ENCODE data around the gene B4GALT5.

B4GALT5 gene

DNA sequence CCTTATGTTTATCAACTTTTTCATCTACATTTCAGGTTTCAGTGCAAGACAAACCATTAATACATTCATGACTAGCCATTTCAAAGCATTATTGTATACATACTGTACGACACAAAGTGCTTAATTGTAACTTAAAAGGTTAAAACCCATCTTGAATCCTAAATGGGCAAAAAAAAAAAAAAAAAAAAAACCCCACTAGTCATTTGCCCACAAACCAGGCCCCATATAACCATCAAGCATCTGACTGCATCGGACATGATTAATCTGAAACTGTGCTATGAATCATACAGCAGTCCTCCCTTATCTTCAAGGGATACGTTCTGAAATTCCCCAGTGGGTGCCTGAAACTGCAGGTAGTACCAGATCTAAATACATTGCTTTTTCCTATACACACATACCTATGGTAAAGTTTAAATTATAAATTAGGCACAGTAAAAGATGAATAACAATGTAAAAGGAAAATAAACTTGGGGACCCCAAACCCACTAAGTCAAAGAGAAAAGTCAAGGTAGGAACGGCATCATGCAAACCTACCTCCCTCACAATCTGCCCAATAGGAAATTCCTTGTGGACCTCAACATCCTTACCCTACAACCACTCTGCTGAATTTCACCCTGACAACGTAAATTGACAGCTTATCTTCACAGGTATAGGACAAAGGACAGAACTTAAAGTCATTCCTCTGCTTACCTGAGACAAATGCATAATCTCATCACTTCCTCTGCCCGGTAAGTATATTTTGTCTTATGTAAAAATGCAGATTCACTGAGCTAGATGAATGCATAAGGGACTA is 14.3 kb downstream of the B4GALT5 start:
- no peak for DNase-seq

DNA sequence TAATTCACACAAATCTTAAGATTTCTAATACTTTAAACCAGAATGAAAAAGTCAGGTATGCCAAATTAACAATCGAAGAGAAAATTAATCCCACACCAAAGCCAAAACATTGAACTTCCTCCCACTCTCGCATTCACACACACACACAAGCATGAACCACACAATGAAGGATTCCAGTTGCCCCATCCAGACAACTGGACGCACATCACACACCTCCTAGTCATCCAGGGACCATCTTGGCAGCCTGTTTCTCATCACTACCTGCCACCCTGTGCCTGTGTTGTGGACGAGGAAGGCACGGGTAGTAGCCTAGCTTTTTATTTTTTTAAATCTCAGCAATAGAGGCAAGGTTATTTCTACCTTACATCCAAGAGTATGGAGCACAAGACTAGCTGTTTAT is 15.2 kb downstream of the B4GALT5 start:
- no peak for DNase-seq

DNA sequence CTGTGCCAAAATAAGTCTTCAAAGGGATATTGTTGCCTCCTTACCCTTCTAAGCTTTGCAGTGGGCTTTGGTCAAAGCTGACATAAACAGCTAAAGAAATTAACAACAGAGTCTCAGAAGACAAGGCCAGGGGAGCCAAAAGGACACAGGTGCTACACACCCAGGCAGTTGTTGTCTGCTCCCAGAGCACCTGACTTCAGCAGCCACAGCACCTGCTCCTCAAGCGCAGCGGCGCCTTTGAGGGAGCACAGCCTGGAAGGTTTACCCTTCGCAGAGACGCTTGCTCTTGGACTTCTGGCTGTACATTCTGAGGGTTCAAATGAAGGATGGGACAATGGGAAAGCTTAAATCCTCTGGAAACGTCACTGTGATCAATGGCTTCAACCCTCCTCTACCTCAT is 16.6 kb downstream of the B4GALT5 start:
- no peak for DNase-seq

DNA sequence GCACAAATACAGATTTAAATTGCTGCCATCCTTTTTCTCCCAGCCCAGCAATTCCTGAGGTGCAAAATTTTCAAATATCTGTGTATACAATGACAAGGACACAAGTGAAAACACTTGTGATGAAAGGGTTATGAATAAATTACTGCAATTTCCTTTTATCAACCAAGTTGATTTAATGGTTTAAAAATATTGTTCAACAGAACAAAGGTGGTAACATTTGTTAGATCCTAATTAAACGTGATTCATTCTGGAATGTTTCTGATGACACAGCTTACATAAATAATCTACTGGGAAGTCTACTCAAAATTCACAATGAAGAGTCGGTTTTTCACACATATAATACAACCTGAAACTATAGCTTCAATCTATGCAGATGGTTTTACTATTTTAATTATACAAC is 17.1 kb downstream of the B4GALT5 start:
- no peak for DNase-seq

DNA sequence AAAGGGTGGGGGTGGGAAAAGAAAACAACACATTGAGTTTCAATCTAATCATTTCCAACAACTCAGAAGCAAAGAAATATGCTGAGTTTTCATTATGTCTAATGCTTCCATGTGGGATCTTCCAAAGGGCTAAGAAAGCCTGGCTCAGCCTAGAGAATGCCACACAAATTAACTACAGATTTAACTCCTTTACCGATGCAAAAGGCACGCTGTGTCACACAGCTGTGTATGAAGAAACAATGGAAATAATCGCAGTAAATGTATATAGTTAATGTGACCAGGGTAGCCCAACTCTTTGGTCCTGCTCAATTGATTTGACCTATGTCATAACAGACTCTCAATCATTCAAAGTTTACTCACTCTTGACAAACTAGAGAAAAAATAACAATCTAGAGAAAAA is 17.8 kb downstream of the B4GALT5 start:
- no peak for DNase-seq

DNA sequence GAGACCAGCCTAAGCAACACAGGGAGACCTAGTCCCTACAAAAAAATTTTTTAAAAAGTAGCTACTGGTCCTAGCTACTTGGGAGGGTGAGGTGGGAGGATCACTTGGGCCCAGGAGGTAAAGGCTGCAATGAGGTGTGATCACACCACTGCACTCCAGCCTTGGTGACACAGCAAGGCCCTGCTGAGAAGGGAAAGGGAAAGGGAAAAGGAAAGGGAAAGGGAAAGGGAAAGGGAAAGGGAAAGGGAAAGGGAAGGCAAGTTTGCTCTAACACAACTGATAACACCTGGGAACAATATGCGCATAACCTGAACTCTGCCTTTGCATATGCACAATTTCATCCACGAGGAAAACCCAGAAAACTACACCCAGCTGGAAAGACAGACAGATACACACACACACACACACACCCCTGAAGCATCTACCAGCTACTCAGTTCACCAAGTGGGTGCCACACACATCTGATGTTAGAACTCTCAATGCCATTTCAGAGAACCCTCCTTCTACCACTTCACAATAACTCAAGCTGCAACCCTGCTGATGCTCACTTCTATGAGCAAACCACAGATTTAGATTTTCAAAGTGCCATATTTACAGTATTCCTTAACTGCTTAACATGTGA is 19.1 kb downstream of the B4GALT5 start:
- no peak for DNase-seq

DNA sequence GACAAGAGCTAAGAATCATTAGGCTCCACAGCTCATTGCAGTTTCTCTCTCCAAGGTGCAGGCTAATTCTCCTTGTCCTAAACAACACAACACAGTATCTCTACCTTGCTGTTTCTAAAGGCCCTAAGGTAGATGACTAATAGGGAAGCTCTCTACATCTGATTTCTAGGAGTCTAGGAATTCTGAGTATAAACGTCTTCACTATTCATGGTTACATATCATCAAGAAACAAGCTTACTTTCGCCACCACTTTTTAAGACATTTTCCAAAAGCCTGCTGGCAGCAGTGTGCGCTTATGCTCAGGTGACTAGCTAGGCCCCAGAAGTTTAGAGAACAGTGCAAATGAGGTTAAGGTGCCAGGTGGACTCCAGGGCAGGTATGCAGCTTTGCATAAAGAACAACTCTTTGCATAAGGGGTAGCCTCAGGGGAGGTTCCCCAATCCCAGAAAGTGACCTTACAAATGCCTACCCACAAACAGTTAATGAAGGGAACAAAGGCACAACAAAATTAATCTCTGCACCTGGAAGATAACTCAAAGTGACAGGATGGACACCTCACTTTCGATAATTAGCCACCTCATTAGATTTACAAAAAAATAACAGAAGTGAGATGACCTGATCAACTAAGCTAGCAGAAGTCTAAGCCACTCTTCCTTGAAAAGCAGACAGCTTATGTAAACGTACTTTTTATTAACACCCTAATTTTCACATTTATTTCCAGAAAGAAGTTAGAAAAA is 20.1 kb downstream of the B4GALT5 start:
- DNase-seq, result no peak

DNA sequence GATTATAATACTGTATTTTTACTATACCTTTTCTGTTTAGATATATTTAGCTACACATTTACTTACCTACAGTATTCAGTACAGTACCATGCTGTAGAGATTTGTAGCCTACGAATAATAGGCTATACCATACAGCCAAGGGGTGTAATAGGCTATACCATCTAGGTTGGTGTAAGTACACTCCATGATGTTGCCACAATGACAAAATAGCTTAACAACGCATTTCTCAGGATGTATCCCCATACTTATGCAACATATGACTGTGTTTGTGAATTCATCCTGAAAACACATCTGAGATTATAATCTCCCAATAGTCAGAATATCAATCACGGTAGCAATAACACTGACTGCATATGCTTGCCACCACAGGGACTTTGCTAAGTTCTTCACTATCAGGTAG is 20.7 kb downstream of the B4GALT5 start:
- DNase-seq, result no peak

DNA sequence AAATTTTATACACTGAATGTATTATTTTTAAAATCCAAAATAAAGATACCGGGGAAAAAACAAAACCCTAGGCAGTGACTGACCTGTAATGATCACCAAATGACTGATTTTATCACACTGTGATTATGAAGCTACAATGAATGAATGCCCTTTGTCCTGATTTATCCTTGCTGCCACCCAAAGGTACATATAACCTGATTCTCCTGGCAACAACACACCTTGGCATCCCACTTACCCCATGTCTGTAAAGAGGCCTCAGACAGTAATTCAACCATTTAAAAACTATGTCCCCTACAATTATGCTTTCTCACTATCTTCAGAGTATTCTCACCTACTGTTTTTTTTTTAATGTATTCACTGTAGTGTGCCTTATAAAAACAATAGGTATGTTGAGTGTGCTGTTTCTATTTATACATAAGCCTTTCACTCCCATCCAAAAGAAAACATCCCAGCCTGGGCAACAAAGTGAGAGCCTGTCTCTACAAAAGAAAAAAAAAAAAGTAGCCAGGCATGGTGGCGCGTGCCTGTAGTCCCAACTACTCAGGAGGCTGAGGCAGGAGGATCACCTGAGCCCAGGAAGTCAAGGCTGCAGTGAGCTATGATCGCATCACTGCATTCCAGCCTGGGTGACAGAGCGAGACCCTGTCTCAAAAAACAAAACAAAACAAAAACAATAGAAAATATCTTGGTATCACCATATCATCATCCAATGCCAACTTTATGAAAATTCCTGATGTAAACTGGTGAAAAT is 21.7 kb downstream of the B4GALT5 start:
- no peak for DNase-seq

DNA sequence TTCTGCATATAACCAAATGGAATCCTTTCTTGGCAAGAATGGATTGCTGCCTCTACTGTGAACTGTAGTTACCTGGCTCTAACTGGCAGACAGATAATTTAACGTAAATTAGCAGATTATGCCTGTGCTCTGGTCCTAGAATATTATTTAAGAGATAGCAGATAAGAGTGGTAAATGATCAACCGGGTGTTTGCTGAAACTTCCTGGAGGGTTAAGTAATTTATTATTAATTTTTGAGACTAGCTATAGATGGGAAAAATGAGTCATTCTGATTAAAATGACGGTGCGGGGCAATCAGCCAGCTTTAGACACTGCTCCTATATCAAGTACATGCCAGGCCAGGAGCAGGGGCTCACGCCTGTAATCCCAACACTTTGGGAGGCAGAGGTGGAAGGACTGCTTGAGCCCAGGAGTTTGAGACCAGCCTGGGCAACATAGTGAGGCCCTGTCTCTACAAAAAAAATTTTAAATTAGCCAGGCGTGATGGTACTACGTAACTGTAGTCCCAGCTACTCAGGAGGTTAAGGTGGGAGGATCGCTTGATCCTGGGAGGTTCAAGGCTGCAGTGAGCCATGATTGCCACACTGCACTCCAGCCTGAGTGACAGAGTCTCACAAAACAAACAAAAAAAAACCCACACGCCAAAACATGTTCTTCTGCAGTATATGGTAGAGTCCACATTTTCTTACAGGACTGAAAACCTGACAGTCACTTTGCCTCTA is 22.6 kb downstream of the B4GALT5 start:
- DNase-seq, result no peak

DNA sequence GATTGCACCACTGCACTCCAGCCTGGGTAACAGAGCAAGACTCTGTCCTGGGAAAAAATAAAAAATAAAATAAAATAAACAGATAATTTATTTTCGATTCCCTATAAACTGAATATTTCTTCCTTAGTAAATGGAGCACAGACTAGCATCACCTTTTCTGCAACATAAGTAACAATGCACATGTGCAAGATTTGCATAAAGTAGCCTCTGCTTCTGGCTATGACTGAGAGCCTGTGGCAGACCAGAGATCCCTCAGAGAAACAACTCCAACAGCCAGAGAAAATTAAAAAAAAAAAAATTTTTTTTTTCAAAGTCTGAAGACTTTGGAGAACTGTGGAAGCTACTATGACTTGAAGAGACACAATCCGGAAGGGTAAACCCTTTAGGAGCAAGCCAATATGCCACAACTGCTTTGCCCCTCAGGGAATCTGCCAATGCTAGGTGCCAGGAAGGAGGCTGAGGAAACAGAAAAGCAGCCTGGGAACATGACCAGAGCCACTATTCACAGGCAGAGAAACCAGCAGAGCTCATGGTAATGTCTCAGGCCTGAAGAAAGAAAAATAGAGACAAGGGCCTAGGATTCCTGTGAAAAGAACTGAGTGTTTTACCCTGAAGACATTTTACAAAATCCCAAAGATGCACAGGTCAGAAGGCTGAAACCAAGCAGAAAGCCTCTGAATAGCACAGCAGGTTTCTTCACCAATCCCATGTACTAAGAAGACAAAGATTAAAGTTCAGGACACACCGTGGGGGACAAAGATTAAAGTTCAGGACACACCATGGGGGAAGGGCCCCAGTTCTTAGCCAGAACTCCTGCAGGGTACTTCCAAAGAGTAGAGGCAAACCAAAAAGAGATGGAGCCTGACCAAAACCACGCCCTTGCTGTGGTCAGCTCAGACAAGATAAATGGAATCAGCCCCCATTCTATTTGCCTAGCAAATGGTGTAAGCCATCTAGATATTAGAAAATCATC is 25.8 kb downstream of the B4GALT5 start:
- no peak for DNase-seq

DNA sequence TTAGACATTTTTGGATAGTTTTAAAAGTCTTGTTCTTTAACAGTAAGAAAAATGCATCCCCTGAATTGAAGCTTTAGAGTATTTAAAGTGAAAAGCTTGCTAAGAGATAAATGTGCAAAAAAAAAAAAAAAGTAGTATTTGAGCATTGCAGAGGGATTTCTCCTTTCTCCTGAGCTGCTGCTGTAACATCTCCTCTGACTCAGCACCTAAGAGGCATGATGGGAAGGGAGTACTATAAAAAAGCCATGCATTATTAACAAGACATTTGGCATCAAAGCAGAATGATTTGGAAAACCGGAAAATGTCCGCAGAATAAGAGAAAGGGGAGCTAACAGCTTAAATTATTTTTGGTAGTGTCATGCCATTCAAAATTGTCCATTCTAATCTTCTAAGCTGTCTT is 27.9 kb downstream of the B4GALT5 start:
- DNase-seq, result no peak

DNA sequence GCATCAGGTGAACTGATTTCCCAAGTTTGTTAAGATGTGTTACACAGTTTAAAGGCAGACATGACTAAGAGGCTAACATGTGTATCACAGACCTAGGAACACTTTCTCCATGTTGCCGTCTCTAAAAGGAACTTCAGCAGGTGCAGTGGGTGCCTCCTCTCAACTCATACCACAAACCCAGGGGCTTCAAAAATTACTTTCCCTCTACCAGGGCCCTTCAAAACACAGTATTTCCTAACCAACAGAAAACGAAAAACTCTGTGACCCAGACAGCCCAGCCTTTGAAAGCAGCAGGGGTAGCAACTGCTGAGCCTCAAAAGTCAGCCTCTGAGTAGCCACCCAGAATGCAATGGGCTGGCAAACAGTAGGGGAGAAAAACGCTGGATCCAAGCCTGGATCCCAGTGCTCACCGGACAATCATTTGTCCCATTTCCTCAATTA is 28.5 kb downstream of the B4GALT5 start:
- DNase-seq, result no peak

DNA sequence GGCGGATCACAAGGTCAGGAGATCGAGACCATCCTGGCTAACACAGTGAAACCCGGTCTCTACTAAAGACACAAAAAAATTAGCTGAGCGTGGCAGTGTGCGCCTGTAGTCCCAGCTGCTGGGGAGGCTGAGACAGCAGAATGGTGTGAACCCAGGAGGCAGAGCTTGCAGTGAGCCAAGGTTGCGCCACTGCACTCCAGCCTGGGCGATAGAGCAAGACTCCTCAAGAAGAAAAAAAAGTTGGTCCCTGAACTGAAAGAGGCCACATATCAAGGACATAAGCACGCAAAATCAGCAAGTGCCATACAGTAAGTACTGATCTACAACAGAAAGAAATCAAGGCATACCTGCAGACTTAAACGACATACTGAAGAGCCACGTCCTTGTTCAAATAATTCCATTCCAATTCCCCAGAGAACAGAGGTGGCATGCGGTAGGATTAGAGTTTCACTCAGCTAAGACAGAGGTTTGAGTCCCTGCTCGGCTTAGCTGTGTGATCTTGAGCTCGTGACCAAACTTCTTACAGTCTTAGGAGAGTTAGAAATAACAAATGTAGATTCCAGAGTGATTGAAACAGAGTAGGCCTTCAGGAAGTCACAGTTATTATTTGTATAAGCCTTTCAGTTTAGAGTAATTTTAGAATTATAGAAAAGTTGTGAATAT is 29.2 kb downstream of the B4GALT5 start:
- no peak for DNase-seq

DNA sequence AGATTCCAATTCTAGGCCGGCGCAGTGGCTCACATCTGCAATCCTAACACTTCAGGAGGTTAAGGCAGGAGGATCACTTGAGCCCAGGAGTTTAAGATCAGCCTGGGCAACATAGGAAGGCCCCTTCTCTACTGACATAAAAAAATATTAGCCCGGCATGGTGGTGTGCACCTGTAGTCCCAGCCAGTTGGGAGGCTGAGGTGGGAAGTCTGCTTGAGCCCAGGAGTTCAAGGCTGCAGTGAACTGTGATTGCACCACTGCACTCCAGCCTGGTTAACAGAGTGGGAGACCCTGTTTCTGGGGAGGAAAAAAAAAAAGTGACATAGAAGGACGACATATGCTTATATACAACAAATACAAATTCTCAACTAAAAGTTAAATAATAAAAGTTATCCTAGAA is 30.9 kb downstream of the B4GALT5 start:
- no peak for DNase-seq

DNA sequence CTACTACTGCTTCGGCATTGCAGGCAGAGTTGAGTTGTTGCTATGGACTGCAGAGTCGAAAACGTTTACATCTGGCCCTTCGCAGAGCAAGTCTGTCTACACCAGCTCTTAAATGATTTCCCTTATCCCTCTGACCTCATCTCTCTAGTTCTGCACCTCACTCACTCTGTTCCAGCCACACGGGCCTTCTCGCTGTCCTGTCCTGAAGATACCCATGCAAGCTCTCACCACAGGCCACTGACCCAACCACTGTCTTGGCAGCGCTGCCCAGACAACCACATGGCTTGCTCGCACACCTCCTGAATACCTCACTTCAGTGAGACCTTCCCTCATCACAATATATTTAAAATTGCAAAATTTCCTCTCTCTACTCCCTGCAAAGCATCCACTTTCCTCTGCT is 31.4 kb downstream of the B4GALT5 start:
- no peak for DNase-seq

DNA sequence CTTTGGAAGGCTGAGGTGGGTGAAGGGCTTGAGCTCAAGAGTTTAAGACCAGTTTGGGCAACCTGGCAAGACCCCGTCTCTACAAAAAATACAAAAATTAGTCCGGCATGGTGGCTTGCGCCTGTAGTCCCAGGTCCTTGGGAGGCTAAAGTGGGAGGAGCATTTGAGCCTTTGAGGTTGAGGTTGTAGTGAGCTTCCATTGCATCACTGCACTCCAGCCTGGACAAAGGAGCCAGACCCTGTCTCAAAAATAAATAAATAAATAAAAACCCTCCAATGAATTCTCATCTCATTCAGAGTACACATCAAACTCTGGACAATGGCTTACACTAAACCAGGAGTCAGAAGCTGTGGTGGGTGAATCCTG is 31.8 kb downstream of the B4GALT5 start:
- no peak for DNase-seq

DNA sequence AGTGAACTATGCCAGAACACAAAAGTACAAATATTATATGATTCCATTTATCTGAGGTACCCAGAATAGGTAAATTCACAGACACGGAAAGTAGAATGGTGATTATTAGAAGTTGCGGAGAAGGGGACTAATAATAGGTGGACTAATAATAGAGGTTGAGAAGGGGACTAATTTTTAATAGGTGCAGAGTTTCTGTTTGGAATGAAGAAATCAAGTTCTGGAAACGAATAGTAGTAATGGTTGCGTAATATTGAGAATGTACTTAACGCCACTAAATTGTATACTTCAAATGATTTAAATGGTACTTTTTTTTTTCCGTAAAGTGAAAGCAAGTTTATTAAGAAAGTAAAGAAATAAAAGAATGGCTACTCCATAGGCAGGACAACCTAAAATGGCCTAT is 33.2 kb downstream of the B4GALT5 start:
- no peak for DNase-seq

DNA sequence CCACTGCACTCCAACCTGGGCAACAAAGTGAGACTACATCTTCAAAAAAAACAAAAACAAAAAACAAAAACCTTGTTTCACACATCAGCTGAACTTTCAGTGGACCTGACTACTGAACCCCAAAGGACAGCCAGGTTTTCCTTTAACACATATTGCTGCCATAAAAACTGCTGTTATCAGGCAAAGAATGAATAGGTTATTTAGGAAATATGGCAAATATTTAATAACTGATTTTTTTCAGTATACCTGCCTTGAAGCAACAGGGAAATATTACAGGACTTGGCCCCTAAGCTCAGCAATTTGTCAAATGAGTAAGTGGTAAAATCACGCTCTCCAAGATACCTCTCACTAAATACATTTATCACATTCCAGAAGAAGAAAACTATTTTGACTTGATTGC is 34.0 kb downstream of the B4GALT5 start:
- no peak for DNase-seq

DNA sequence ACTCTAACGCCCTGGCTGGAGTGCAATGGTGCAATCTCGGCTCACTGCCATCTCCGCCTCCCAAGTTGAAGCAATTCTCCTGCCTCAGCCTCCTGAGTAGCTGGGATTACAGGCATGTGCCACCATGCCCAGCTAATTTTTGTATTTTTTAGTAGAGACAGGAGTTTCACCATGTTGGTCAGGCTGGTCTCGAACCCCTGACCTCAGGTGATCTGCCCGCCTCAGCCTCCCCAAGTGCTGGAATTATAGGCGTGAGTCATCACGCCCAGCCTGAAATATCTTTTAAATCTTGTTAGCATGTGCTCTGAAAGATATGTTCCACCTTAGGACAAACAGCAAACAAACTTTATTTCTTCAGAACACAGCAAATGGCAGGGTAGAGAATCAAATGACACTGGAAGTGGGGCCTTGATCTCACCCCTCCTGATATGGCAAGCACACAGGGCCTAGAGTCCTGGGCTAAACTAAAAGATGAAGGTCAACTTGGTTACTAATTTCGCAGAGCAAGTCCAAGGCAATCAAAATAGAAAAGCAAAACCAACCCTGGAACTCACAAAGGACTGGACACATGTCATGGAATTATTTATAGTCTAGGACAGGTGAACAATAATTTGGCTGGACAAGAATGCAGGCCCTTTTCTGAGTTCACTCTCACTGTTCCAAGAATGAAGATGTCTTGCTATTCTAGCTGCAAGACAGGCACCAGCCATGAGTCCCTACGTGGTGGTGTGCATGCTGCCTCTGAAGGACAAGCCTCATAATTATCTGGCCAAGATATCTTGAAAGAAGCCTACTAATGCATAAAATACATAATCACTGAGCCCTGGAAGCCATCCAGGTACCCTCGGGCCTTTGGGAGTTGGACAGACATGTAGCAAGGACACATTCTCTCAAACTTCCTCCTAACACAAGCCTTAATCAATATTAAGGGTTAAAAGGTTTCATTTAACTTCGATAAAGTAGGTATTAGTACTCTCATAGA is 35.6 kb downstream of the B4GALT5 start:
- no peak for DNase-seq

All from activated naive CD4-positive, alpha-beta T cell (primary cell).